GM21515 (cell line): ENCODE measurements around the gene SMC2.
A peak's percentile ranks its signal among the peaks of the same experiment; 100 is the strongest.

Source experiments
- ATAC-seq: cut with Tn5 transposase; IDR thresholded peaks from one replicate; pipeline ENCODE4 v1.9.1; 2021; ENCODE audit not compliant: unreplicated experiment

Gene SMC2

DNA sequence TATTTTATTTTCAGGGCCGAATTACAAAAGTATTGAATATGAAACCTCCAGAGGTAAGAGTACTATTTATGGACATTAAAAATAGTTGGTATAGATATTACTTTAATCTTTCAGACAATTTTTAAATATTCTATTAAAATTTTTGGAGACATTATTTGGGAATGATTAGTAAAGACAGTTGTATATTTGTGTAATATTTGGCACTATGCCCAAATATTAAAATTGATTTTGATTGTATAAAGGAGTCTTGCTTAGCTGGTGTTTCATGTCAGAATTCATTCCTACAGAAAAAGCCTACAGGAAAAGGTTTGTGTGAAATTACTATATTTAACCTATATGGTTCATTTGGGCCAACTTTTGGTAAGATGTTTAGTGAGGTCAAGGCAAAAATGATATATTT is 5.5 kb downstream of the SMC2 start:
- ATAC-seq, result no peak

- ATAC-seq, result no peak
Measured at GRCh38 chr9:104104360-104104759, 10.3 kb downstream of the SMC2 start.

- ATAC-seq, result no peak
Measured at GRCh38 chr9:104107799-104108198, 13.7 kb downstream of the SMC2 start.

GRCh38 chr9:104108315-104108714 is 14.2 kb downstream of the SMC2 start:
- no peak for ATAC-seq

DNA sequence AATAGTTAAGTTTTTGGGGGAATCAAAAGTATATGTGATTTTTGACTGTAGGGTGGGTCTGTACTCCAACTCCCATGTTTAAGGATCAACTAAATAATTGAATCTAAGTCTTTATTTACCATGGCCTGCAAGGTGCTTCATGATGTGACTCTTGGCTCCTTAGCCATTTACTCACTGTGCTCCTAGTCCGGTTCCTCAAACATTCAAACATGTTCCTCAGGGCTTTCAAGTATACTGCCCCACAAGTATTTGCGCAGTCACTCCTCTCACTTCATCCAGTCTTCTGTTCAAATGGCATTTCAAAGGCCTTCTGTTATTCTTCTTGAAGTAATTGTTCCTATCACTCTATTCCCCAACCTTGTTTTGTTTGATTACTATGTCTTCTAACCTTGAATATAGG is 16.4 kb downstream of the SMC2 start:
- no peak for ATAC-seq

DNA sequence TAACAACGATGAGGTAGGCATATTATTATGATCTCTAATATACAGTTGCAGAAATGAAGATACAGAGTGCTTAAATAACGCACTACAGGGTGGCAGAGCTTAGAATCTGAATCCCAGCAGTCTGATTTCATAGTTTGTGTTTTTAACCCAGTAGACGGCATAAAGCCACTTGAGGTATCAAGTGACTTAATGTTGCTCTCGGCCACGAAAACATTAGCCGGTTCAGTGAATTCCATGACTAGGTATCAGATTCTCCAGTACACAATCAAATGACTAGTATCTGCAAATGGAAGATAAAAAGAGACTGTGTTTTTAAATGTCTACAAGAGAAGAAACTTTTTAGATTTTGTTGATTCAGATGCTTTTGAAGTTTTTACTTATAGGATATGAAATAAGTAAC is 24.8 kb downstream of the SMC2 start:
- no peak for ATAC-seq

DNA sequence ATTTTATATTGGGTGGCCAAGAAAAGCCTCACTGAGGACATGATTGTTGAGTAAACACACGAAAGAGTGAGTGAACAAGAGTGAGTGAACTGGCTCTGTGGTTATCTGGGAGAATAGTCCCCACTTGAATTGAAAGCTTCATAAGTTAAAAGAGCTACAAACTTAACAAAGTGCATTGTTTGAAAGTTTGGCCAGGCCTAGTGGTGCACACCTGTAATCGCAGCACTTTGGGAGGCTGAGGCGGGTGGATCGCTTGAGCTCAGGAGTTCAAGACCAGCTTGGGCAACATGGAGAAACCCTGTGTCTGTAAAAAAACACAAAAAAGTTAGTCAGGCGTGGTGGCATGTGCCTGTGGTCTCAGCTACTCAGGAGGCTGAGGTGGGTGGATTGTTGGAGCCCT is 26.9 kb downstream of the SMC2 start:
- ATAC-seq, result no peak

GRCh38 chr9:104138243-104138868 is 44.2 kb downstream of the SMC2 start:
- no peak for ATAC-seq

GRCh38 chr9:104142799-104143549 is 48.9 kb downstream of the SMC2 start:
- no peak for ATAC-seq

DNA sequence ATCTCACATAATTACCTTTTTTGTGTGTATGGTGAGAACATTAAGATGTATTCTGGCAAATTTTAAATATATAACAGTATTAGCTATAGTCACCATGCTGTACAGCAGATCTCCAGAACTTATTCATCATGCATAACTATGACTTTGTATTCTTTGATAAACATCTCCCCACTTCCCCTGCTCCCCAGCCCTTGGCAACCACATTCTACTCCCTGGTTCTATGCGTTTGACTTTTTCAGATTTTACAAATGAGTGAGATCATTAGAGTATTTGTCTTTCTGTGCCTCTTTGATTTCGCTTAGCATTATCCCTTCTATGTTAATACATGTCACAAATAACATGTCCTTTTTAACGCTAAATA is 49.4 kb downstream of the SMC2 start:
- no peak for ATAC-seq

GRCh38 chr9:104144336-104144735 is 50.2 kb downstream of the SMC2 start:
- no peak for ATAC-seq

GRCh38 chr9:104173067-104173466 is 79.0 kb downstream of the SMC2 start:
- ATAC-seq, result no peak

GRCh38 chr9:104177003-104177611 is 83.0 kb downstream of the SMC2 start:
- no peak for ATAC-seq

- peak; percentile 89 for ATAC-seq
Measured at GRCh38 chr9:104177676-104178075, 83.6 kb downstream of the SMC2 start.
